ENCODE results near the gene ALG6.

ALG6 gene

GRCh38 chr1:63367215-63368103 lies at the start of gene ALG6:
Gene ALG6 (plus strand): TSS chr1:63367627. CDS start chr1:63370978, 3,351 bp downstream.
- DNase-seq (ENCODE audit: low read depth) = peak; percentile 83

GRCh38 chr1:63317817-63318152 lies 49.6 kb upstream of the ALG6 start:
- no peak for DNase-seq (ENCODE audit: low read depth)

- DNase-seq (ENCODE audit: low read depth) = no peak
Observed at GRCh38 chr1:63318201-63318979, 49.0 kb upstream of the ALG6 start.

DNA sequence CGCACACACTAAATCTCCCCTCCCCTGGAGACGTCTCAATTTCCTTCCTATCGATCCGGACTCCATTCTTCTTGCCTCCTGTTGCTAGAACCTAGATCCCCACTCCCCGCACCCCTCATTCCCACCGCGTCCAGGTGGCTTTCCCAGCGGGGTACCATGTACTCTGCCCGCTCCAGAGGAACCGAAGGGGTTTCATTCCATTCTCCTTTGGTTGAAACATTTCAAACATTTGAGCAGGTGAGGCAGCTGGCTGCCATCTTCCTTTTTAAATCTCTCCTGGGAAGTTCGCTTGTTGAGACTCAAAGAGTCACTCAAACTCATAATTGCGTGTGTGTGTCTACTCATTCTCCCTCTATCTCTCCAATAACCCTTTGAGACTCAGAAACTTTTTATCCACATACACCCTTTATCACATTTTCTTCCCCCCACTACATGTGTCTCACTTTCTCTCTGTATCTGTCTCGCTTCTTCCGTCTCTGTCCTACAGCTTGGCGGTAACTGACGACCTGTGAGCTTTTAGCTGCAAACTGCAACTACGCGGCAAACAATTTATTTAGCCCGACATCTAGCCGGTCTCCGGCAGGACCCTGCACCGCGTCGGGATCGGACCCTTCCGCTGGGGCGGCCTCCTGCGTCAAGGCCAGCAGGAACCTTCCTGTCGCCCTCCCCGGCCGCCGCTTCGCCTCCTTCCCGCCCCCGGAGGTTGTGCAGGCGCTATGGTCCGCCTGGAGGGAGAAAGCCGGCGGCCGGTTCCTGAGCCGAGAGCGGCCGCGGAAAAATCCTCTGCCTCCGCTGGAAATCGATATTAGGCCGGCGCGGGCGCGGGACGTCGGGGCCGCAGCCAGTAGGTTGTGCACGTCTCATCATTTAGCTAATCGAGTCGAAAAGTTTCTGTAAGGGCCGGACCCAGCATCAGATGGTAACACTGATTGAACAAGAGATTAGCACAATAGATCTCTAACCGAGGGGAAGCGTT lies 48.1 kb upstream of the ALG6 start:
- DNase-seq (ENCODE audit: low read depth) = no peak

DNA sequence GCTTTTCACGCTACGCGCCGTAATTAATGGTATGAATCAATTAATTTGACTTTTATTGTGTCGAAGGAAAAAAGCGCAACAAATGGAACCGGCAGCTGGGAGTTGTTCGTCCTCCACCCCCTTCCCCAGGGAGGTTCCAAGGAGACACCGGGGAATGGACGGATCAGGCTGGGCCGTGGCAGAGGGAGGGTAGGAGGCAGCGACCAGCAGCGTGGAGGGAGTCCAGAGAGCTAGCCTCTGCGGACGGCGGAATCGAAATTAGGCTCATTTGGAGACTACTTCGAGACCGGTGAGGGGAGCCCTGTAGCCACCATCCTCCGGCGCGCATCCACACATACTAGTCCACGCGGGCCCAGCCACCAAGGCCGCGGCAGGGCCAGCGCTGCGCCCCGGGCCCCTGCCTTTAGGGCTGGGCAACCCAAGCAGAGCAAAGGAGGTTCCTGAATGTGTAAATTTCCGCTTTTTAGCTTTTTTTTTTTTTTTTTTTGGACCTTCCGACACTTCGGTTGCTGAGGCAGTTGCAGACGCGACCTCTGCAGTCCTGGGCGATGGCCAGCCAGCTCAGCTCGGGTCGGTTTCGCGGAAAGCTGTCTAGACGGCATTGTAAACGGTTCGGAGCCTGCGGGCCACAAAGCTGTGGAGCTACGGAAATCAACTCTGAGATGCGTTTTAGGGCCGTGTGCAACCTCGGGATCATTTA lies 47.3 kb upstream of the ALG6 start:
- no peak for DNase-seq (ENCODE audit: low read depth)

DNA sequence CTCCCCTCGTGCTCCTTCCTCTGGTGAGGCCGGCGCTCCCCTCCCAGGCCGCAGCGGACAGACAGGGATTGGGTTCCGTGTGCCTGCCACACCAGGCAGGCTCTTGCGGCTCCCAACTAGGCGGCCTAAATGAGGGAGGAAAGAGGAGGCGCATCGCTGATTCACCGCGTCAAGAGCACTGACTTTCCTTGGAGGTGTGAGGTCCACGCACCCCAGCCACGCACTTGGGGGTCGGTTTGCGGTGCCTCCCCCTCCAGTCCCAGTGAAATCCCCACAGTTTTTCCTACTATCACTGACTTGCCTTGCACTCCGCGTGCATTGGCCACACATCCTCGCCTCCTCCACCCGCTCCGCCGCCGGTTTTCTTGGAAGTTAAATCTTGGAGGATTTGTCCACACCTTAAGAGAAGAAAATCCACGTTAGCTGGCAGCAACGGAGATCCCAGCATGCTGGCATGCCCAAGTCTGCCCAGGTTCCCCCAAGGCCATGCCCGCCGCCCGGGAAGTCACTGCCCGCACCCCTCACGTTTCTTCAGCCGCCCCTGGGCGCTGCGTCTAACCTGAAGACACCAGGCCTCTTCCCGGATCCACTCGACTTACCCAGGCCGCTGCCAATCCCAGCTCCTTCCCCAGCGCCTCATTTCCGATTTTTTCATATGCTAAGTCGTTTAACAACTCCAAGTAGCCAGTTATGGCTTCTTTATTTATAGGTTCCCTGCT lies 46.2 kb upstream of the ALG6 start:
- DNase-seq (ENCODE audit: low read depth) = no peak

DNA sequence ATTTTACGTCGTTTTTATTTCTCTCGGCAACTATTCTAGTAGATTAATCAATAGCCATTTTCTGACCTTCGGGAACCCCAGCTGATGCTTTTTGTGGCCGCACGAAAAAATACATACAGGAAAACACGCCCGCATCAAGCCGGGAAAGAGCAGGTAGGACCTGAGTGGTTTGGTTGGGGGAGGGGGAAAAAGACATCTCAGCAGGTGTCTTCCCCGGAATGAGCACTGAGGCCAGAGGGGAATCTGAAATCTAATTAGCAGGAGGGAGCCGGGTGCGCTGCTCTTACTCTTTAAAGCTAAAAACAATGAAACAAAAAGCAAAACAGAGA lies 45.7 kb upstream of the ALG6 start:
- DNase-seq (ENCODE audit: low read depth) = no peak

DNA sequence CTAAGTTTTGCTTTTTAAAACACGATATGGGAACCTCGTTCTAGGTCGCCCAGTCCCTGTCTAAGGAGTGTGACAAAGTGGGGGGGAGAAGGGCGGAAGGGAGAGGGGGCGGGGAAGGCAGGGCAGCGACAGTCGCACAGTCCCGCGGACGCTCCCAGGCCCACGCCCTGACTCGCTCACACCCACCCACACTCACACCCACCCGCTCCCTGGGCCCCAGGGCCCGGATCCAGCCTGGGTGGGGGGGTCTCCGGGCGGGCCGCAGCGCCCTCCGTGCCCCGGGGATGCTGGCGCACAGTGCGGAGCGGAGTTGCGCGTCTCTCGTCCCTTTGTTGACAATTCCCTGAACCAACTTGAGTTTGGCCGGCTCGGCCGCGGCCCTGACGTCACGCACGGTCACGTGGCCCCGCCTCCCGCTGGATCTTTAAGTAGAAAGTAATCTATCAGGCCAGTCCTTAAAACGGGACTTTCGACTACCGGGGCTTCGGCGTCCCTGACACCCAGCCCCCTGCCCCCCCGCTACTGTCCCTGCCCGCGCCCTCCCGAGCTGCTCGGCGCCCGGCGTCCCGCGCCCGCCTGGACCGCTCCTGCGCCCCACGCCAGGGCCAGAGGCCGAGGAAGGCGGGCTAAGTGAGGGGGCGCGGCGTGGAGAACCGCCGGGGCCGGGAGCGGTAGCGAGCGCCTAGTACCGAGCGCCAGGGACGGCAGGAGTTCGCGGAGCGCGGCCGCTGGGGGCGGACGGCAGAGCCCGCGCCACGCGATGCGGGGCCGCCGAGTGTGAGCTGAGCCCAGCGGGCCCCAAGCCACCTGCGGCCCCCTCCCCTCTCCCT lies 45.1 kb upstream of the ALG6 start, which contains the start of gene FOXD3:
Gene FOXD3, plus strand, starts transcription at position 454 of the 830 bp plus-strand sequence. CDS start 492 bp downstream, outside the sequence.
- no peak for DNase-seq (ENCODE audit: low read depth)

DNA sequence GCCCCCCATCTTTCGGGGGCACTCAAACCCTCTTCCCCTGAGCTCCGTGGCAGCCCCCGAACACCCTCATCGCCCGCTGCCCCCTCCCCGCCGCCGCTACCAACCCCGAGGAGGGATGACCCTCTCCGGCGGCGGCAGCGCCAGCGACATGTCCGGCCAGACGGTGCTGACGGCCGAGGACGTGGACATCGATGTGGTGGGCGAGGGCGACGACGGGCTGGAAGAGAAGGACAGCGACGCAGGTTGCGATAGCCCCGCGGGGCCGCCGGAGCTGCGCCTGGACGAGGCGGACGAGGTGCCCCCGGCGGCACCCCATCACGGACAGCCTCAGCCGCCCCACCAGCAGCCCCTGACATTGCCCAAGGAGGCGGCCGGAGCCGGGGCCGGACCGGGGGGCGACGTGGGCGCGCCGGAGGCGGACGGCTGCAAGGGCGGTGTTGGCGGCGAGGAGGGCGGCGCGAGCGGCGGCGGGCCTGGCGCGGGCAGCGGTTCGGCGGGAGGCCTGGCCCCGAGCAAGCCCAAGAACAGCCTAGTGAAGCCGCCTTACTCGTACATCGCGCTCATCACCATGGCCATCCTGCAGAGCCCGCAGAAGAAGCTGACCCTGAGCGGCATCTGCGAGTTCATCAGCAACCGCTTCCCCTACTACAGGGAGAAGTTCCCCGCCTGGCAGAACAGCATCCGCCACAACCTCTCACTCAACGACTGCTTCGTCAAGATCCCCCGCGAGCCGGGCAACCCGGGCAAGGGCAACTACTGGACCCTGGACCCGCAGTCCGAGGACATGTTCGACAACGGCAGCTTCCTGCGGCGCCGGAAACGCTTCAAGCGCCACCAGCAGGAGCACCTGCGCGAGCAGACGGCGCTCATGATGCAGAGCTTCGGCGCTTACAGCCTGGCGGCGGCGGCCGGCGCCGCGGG lies 44.2 kb upstream of the ALG6 start:
- peak; percentile 20 for DNase-seq (ENCODE audit: low read depth)

- no peak for DNase-seq (ENCODE audit: low read depth)
Observed at GRCh38 chr1:63323865-63324778, 43.3 kb upstream of the ALG6 start.

DNA sequence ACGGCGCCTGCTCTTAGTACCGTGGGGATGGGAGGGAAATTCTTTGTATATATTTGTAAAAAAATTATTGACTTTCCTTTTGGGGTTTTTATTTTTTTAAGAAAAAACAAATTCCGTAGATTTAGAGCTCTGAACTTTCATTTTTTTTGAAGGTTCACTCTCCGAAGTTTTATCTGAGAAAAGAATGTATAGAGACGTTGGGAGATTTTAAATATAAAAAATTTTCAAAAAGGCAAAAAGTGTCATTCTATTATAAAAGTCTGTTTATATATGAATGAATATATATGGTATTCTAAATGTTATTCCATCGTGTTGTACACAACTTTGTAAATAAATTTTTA lies 42.7 kb upstream of the ALG6 start:
- no peak for DNase-seq (ENCODE audit: low read depth)

GRCh38 chr1:63325279-63325985 lies 42.0 kb upstream of the ALG6 start:
- no peak for DNase-seq (ENCODE audit: low read depth)

DNA sequence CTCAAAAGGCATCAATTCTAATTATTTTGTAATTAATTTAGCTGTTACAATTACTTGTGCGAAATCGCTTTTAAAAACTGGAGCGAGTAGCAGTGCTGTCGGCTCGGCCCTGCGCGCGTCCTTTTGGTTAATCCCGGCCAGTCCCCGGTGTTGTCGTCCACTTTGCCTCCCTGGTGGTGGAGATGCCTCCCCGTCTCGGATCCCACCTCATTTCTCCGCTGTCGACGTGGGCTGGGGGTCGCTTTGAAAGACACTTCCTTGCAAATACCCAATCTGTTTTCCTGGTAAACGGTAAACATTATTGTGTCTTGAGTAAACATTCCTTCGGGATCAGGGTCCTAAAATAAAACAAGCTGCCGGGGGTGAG lies 41.3 kb upstream of the ALG6 start:
- DNase-seq (ENCODE audit: low read depth) = no peak

GRCh38 chr1:63326473-63327380 lies 40.7 kb upstream of the ALG6 start:
- DNase-seq (ENCODE audit: low read depth) = no peak

- DNase-seq (ENCODE audit: low read depth) = no peak
Observed at GRCh38 chr1:63327417-63328054, 39.9 kb upstream of the ALG6 start.

DNA sequence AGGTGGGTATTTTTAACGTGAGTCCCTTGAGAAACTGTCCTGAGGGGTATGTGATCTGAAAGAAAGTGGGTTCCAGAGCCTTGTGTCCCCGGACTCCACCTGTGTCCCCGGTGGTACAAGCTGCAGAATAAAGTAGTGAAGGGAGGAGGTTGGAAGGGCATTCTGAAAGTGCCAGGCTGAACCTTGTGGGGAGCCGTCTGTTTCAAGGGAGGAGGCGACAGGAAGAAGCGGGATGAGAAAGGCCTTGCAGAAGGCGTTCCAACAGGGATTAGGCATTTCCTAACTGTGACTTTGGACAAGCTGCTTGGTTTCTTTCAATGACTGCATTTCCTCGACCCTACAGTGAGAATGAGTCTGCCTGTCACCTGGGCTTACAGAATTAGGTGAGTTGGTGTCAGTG lies 39.3 kb upstream of the ALG6 start:
- no peak for DNase-seq (ENCODE audit: low read depth)

Measured in stimulated activated CD4-positive, alpha-beta T cell treated with anti-CD3 and anti-CD28 coated beads, Interleukin-2, amount 100 ng/mL, for 4 hours (primary cell).